Measurements from ENCODE around the gene SOX9.
"Not testable (repeated sequence)": the region's sequence is repeated elsewhere in the genome, so short reads cannot be mapped to it uniquely, and the experiment has no call there.

SOX9 gene

DNA sequence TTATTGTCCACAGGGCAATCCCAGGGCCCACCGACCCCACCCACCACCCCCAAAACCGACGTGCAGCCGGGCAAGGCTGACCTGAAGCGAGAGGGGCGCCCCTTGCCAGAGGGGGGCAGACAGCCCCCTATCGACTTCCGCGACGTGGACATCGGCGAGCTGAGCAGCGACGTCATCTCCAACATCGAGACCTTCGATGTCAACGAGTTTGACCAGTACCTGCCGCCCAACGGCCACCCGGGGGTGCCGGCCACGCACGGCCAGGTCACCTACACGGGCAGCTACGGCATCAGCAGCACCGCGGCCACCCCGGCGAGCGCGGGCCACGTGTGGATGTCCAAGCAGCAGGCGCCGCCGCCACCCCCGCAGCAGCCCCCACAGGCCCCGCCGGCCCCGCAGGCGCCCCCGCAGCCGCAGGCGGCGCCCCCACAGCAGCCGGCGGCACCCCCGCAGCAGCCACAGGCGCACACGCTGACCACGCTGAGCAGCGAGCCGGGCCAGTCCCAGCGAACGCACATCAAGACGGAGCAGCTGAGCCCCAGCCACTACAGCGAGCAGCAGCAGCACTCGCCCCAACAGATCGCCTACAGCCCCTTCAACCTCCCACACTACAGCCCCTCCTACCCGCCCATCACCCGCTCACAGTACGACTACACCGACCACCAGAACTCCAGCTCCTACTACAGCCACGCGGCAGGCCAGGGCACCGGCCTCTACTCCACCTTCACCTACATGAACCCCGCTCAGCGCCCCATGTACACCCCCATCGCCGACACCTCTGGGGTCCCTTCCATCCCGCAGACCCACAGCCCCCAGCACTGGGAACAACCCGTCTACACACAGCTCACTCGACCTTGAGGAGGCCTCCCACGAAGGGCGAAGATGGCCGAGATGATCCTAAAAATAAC is 3.0 kb downstream of the SOX9 start:
- Histone ChIP-seq H3K27ac (peak overlapping the region in 8 of 21 experiments; percentile 0 to 86 (median 46)), H3K4me3 (peak overlapping the region in 5 of 7 experiments; percentile 41 to 69 (median 57))

DNA sequence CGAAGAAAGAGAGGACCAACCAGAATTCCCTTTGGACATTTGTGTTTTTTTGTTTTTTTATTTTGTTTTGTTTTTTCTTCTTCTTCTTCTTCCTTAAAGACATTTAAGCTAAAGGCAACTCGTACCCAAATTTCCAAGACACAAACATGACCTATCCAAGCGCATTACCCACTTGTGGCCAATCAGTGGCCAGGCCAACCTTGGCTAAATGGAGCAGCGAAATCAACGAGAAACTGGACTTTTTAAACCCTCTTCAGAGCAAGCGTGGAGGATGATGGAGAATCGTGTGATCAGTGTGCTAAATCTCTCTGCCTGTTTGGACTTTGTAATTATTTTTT is 3.6 kb downstream of the SOX9 start:
- H3K4me3 ChIP-seq: peak overlapping the region in 3 of 7 experiments; percentile 56 to 69 (median 57)
- H3K27ac ChIP-seq: peak overlapping the region in 3 of 21 experiments; percentile 41 to 86 (median 64)

DNA sequence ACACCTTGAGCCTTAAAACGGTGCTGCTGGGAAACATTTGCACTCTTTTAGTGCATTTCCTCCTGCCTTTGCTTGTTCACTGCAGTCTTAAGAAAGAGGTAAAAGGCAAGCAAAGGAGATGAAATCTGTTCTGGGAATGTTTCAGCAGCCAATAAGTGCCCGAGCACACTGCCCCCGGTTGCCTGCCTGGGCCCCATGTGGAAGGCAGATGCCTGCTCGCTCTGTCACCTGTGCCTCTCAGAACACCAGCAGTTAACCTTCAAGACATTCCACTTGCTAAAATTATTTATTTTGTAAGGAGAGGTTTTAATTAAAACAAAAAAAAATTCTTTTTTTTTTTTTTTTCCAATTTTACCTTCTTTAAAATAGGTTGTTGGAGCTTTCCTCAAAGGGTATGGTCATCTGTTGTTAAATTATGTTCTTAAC is 4.4 kb downstream of the SOX9 start:
- Histone ChIP-seq H3K4me3 (peak overlapping the region in 2 of 7 experiments; percentile 57 to 69), H3K27ac (peak overlapping the region in 1 of 21 experiments; percentile 41)

DNA sequence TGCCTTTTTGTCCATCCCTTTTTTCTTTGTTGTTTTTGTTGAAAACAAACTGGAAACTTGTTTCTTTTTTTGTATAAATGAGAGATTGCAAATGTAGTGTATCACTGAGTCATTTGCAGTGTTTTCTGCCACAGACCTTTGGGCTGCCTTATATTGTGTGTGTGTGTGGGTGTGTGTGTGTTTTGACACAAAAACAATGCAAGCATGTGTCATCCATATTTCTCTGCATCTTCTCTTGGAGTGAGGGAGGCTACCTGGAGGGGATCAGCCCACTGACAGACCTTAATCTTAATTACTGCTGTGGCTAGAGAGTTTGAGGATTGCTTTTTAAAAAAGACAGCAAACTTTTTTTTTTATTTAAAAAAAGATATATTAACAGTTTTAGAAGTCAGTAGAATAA is 4.9 kb downstream of the SOX9 start:
- Histone ChIP-seq H3K27ac (no peak overlapping the region), H3K4me3 (peak overlapping the region in 1 of 7 experiments; percentile 69)

DNA sequence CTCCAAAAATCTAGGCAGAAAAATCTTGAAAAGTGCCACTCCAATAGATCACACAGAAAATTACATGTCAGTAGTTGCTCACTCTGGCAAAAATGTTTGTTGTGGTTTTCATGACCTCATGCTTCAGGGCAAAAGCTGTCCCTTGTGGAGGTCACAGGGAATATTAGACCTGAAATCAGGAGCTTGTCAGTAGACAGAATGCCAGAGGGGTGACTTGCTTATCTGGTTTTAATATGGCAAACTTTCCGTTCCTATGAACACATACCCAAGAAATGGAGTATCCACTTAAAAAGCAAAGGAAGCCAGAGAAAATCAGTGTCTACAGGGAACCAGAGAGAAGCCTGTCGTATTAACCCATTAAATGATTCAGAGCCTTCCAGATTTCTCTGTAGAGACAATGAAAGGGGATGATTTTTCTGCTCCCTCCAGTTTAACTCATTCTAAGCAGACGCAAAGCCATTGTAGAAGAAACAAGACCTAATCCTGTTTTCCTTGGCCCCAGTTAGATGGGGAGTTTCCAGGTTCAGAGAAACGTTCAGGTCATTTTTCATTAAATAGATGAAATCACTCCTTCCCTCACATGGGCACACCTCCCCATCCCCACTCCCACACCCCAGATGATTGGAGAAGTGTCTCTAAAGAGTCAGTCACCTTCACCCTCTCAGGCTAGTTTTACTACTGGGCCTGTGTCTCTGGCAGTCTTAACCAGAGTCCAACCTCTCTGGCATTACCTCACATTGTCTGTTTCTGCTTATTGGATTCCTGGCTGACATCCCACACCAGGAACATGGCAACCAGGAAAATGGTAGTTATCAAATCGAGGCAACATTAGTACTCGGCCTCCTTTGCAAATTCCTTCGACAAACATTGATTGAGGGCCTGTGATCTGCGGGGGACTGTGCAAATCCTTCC is 6.0 kb downstream of the SOX9 start:
- Histone ChIP-seq H3K27ac (no peak overlapping the region), H3K4me3 (no peak overlapping the region)

DNA sequence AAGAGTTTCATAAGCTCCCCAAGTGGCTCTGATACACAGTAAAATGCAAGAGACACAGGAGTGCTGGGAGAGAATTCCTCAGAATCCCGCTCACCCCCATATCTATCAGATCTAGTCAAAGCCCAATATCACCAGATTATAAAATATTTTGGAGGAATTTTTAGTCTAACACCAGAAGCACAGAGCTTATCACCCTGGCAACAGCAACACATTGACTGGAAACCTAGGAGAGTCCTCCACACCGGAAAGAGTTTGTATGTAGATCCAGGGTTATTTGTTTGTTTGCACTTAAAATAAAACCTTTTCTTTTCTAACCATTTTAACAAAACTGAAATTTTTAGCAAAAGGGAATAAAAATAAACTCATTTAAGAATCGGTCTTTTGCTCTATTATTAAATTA is 7.2 kb downstream of the SOX9 start:
- no peak overlapping the region for H3K27ac ChIP-seq
- no peak overlapping the region for H3K4me3 ChIP-seq

DNA sequence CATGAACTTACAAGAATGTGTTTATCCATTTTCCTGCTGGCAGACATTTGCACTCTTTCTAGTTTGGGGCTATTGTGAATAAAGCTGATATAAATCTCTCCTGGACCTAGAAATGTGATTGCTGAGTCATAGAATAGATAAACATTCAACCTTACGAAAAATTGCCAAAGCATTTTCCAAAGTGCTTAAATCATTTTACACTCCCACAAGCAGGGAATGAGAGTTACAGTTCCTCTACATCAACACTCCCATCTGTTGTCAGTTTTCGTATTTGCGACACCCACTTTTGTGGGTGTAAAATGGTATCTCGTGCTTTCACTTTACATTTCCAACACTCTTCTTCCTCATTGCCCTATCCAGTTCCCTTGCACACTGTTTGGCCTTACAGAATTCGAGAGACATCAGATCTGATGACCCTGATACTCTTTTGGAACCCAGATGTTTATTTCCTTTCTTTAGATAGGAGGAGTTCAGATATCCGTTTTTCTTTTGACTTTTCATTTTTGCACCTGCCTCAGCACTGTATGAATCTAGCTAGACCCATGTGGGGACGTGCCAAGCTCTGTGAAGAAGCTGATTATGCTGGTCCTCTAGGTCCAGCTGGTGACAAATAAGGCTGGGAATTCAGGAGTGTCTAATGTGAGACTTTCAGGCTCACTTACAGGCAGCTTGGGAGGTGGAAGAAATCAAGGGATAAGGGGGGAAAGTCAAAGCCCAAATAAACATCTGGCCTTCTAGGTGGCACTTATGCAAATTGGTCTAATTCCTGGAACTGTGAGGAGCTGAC is 14.0 kb downstream of the SOX9 start:
- no peak overlapping the region for H3K4me3 ChIP-seq

DNA sequence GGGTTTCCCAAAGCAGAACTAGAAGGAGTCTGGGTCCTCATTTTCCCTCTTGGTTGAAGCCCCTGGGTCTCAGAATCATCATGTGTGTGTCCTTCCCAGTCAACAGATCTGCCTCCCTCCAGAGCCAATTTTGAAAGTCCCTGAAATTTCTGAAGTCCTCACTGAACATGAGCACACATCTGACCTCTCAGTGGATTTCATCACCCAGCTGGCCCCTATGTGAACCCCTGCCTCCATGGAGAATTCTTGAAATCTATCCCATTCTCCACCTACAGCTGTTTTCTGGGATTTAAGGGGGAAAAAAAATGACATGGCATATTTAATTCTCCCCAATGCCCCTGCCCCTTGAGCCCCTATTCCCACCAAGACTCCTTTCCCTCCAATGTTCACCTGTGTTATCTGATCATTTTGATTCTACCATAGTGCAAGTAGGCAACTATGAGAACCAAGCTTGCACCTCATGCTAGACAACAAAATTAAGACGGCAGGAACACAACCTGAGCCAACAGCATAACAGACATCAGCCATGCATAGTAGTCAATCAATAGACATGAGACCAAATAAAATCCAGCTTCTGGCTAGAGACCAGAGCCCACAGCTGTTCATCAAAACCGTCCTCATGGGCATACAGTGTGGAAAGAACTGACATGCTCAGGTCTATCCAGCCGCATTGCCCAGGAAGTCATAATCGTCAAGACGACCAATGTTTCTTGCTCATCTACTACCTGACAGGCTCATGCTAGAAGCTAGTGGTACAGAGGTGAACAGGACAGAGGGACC is 14.9 kb downstream of the SOX9 start:
- H3K4me3 ChIP-seq: no peak overlapping the region
- H3K27ac ChIP-seq: no peak overlapping the region

More for the DNA sequence above, 14.0 kb downstream of the SOX9 start:
- H3K27ac ChIP-seq: no peak overlapping the region

DNA sequence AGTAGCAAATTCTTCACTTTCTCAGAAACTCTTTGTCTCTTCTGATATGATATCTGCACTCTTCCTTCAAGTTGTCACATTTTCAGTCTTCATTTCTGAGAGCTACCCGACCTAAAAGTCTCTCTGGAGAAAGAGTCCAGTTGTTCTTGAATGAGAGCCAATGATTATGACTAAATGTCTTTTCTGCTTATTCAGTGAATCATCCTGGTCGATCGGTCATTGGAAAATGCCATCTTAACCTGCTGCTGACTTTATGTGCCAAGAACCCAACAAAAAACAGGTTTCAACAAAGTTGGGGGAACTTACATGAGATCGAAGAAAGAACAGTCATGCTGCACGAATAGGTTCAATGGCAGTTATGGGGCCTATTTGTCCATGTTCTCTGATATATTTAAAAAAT is 15.9 kb downstream of the SOX9 start:
- Histone ChIP-seq H3K4me3 (no peak overlapping the region), H3K27ac (no peak overlapping the region)

DNA sequence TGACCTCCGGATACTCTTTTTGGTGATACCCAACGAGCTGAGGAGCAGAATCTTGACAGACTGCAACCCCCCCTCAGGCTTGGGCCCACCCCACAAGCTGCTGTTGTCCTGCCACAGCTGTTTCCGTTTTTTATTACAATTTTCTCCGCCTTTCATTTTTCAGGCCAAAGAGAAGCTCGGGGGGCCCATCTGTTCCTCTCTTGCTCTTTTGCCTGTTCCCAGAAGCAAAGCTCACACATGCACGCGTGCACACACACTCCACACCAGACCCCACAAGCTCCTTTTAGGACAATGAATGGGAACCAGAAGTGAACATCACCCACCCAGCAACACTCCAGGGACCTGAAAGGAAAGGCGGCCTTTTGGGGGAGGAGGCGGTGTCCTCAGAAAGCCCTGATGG is 16.3 kb downstream of the SOX9 start:
- no peak overlapping the region for H3K4me3 ChIP-seq
- no peak overlapping the region for H3K27ac ChIP-seq

DNA sequence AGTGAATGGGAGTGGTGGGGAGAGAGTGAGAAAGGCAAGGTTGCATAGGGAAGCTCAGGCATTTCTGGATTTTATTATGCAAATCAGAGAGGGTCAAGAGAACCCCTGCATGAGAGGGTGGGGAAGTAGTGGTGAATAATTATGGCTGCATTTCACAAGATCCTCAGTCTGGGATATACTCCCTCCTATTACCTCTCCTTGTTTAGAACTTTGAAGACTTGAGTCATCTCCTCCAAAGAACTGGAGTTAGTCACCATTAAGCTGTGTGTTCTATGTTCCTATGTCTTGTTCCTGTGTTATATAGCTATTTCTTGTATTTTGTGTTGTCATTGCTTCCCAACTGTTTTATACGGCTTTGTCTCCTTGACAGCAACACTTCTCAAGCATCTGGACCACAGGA is 18.4 kb downstream of the SOX9 start:
- no peak overlapping the region for H3K4me3 ChIP-seq
- no peak overlapping the region for H3K27ac ChIP-seq

DNA sequence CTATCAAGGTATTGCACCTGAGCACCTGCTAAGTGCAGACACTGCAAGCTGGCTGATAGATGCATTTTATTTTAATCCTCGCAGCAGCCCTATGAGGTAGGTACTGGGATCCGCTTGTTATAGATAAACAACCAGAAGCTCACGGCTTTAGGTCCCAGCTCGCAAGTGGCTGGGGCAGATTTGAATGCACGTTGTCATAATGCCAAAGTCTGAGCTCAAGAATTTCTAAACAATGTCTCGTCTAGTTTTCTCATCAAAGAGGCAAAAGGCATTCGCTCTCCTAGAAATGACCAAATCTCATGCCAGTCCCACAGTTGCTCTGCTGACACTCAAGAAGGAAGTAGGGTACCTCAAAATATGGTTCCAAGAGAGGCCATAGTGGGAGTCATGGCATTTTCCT is 20.5 kb downstream of the SOX9 start:
- Histone ChIP-seq H3K4me3 (no peak overlapping the region), H3K27ac (no peak overlapping the region)

DNA sequence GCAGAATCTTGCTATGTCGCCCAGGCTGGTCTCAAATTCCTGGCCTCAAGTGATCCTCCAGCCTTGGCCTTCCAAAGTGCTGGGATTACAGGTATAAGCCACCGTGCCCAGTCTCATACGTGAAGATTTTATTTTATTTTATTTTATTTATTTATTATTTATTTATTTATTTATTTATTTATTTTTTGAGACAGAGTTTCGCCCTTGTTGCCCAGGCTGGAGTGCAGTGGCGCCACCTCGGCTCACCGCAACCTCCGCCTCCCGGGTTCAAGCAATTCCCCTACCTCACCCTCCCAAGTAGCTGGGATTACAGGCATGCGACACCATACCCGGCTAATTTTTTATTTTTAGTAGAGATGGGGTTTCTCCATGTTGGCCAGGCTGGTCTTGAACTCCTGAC is 21.3 kb downstream of the SOX9 start:
- not testable (repeated sequence) for H3K27ac ChIP-seq

DNA sequence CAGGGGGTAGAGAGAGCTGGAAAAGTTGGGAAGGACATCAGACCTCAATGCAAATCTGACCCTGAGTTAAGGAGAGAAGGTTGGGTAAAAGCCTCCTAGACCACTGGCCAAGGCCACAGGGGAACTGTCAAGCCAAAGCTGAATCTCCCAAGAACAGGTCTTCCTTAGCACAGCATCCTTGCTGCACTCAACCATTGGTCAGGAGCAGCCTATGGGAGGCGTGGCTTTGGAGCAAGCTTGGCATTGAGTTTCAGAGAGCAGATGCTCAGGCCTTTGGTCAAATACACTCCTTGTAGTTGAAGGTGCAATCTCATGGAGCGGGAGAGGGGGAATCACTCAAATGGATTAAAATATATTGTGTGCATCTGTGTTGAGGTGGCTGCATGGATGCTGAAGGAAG is 21.8 kb downstream of the SOX9 start:
- Histone ChIP-seq H3K4me3 (no peak overlapping the region), H3K27ac (no peak overlapping the region)

More for the DNA sequence above, 21.3 kb downstream of the SOX9 start:
- not testable (repeated sequence) for H3K4me3 ChIP-seq

DNA sequence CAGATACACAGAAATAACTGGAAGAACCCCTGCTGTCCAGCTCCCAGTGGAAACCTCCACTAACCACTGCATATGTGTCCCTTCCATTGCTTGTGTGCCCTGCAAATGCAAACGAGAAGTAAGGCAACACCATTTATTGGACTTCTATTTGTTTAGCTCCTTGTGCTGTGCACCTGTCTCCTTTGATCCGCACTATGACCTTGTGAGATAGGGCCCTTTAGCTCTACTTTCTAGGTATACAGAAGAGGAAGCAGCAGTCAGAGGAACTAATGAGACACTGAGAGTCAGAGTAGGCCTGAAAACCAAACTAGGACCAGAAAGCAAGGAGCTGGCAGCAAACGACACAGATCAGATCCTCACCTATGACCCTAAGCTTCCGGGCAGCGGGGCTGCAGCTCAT is 22.4 kb downstream of the SOX9 start:
- no peak overlapping the region for H3K4me3 ChIP-seq
- H3K27ac ChIP-seq: no peak overlapping the region

DNA sequence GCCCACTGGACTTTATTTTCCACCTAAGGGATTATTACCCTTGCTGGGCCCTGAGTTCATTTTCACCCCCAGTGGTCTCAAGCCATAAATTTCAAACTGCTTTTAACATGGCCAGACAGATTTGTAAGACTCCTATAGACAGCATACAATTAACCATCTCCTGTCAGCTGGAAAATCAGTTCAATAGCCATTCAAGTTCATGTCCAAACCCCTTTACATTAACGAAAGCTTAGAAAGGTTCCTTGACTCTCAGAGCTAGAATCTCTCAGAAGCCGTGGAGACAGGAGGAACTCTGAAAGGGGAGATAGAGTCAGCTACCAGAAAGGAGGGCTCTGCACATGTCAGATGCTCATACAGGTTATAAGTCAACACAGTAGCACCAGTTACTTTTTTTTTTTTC is 23.3 kb downstream of the SOX9 start:
- no peak overlapping the region for H3K27ac ChIP-seq
- no peak overlapping the region for H3K4me3 ChIP-seq

DNA sequence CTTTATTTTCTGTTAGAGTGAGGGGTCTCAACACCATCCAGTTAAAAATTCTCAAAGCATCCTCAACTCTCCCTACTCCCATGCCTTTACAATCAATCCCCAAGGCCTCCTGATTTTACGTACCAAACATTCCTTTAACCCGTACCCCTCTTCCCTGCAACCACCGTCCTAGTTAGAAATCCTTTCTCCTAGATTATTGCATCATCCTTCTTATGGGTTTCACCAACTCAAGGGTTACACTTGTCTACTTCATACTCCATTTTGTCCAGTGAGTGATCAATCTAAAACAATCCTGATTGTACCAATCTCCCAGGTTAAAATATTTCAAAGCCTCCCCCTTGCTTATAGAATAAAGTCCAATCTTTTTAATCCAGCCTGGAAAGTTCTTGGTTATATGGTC is 24.7 kb downstream of the SOX9 start:
- H3K4me3 ChIP-seq: no peak overlapping the region
- no peak overlapping the region for H3K27ac ChIP-seq

DNA sequence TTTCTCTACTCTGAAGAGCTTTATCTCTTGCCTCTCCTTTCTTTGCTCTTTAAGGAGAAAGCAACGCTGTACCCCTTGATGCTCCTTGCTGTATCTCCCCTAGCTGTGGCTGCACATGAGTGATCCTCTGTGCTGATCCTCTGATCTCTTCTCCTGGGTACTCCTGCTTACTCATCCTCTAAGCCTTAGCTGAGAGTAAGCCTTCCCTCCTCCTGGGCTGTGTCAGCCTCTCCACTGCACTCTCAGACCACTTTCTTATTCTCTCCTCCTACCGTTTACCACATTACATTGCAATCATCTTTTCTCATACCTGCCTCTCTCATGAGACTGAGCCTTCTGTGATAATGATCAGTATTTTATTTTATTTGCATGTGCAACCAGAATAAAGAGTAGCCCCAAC is 25.1 kb downstream of the SOX9 start:
- Histone ChIP-seq H3K4me3 (no peak overlapping the region), H3K27ac (no peak overlapping the region)

DNA sequence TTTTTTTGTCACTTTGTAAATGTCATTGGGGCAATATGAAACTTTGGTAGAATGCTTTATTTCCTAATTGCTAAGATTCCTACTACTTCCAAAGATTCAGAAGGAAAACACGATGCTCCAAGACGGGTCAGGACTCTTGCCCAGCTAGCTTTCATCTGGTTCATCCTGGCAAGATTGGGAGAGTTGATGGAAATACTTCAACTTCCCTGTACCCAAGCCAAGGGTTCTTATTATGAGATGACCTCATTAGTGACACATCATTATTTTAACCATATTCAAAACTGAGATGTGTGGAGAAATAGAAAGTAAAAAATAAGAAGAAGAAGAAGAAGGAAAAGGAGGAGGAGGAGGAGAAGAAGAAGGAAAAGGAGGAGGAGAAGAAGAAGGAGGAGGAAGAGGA is 25.6 kb downstream of the SOX9 start:
- Histone ChIP-seq H3K27ac (no peak overlapping the region), H3K4me3 (no peak overlapping the region)
